NCI-H128 (cell line): ENCODE results near the gene NCOA3.
"Not testable (repeated sequence)": the region's sequence is repeated elsewhere in the genome, so short reads cannot be mapped to it uniquely, and the experiment has no call there.

Experiments
- DNase-seq: peaks from one replicate; lab custom pipeline; 2025; ENCODE audit not compliant: unreplicated experiment; lab: John Stamatoyannopoulos, UW

NCOA3 gene

GRCh38 chr20:47500082-47500481, 1.6 kb upstream of the NCOA3 start:
- not testable (repeated sequence) for DNase-seq

GRCh38 chr20:47500554-47500953, 1.1 kb upstream of the NCOA3 start:
- no peak for DNase-seq

GRCh38 chr20:47501116-47501481, 588 bp upstream of the NCOA3 start:
- DNase-seq, result no peak

GRCh38 chr20:47502271-47503239, 868 bp downstream of the NCOA3 start:
- DNase-seq, result no peak

DNA sequence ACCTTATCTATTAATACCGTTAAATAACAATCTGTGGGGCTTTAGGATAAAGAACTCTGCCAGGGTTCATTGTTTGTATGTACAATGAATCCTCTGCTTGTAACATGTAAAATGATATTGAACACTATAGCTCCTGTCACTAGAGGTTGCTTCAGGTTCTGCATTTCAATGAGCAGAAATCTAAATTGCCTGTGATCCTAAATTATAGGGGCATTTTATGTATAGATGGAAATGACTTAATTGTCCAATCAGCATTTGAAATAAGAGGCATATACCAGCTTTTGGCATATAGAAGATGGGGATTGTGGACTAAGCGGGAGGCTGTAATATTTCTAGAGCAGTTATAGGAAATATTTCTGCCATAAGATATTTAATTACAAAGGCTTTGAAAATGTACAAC, 2.0 kb downstream of the NCOA3 start:
- no peak for DNase-seq

DNA sequence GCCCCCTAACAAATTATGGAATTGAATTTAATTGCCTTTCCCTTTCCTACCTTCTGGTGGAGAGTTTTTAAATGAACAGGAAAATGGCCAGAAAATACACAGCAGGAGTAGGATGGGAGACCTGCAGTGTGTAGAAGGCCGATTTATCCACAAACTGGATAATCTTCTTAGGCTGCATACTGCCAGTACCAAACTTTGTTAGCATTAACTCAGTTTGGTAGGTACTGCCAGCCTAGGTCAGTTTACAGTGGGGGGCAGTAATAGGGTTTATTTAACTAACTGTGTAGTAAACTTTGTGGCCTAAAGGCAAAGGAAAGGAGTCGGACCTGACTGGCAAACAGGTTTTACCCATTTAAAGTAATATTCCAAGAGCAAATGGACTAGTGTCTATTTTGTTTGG, 4.6 kb downstream of the NCOA3 start:
- no peak for DNase-seq

DNA sequence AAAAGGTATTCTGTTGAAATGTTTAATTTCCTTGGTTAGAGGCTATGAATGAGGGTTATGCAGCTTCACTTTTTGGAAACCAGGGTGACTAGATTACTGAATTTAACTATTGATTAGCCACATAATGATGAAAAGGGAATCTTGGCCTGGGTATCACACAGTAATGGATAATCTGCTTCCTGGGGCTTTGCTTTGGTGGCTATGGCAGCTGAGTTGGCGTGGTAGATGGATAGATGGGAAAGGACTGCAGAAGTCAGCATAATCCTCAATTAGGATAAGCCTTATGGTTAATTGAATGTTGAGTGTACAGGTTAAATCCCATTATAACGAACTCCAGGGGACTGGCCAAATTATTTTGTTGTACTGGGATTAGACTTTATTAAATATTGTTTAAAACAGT, 5.2 kb downstream of the NCOA3 start:
- DNase-seq, result no peak

- DNase-seq, result not testable (repeated sequence)
Measured at GRCh38 chr20:47507275-47507981, 5.7 kb downstream of the NCOA3 start.

GRCh38 chr20:47508278-47508677, 6.6 kb downstream of the NCOA3 start:
- DNase-seq, result no peak

- DNase-seq, result no peak
Measured at GRCh38 chr20:47509104-47509661, 7.5 kb downstream of the NCOA3 start.

DNA sequence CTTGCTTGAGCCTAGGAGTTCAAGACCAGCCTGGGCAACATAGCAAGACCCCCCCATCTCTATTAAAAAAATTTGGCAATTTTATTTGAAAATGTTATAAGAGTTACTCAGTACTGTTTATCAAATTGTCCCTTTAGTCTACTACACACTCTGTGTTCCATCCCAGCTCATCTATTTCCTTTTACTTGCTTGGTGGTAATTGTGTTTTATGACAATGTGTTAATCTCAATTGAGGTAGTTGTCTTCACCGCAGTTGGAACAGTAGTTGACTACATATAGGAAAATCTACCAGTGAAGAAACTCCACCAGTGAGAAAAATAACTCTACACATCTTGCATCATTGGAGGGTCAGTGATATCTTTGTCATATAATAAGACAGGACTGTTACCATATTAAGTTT, 8.0 kb downstream of the NCOA3 start:
- no peak for DNase-seq

DNA sequence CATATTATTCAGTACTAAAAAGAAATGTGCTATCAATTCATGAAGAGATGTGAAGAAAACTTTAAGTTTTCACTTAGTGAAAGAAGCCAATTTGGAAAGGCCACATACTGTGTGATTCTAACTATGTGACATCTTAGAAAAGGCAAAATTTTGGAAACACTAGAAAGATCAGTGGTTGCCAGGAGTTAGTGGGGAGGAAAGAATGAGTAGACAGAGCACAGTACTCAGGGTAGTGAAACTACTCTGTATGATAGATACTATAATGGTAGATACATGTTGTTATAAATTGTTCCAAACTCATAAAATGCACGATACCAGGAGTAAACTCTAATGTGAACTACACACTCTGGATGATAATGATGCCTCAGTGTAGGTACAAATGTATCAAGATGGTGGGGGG, 14.2 kb downstream of the NCOA3 start:
- DNase-seq, result no peak

- DNase-seq, result no peak
Measured at GRCh38 chr20:47521059-47521808, 19.5 kb downstream of the NCOA3 start.

DNA sequence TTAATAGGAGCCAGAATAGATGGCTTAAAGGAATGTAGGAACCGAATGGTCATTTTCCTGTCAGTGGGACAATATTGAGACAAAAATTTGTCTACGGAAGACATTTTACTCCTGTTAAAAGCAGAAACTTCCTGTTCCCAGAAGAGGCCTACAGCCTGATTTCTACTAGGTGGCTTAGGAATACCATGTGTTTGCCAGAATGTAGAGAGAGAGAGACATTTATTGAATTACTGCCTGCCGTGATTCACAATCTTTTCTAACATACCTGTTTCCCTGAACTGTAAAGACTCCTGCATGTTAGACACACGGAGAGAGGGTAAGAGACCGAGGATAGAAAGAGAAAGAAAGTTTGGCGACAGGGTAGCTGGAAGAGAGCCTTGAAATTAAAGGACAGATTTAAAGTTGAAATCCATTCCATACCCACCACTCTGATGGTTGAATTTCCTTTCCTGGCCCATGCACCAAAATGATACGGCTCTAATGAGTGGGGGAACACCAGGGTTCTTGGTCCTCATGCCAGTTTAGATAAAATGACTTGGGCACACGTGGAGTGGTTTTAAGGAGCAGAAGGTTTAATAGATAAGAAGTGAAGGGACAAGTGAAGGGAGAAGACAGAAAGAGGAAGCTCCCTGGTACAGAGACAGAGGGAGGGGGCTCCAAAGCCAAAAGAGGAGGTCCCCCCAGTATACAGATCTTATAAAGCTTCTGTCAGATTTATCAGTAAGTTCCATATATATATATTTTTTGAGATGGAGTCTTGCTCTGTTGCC, 22.5 kb downstream of the NCOA3 start:
- no peak for DNase-seq

DNA sequence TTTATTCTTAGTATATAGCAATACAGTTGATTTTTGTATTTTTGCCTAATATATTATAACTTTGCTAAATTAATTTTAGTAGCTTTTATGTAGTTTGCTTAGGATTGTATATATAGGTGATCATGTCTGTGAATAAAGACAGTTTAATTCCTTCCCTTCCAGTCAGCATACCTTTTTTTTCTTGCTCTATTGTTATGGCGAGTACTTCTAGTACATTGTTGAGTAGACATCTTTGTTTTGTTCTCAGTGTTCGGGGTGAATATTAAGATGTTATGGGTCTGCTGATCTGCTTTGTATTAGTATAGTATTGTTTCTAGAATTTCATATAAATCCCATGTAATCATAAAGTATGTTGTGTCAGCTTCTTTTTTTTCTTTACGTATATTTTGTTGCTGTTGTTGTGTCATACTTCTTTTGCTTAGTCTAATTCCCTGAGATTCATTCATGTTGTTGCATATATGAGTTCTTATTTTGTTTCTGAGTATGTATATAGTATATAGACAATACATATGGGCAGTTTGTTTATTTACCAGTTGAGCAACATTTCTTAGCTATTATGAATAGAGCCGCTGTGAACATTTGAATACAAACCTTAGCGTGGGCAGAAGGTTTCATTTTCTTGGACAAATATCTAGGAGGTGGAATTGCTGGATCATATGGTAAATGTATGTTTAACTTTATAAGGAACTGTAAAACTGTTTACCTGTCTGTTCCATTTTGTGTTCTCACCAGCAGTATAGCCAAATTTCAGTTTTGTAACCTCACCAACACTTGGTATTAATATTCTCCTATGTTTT, 25.5 kb downstream of the NCOA3 start:
- DNase-seq, result no peak

DNA sequence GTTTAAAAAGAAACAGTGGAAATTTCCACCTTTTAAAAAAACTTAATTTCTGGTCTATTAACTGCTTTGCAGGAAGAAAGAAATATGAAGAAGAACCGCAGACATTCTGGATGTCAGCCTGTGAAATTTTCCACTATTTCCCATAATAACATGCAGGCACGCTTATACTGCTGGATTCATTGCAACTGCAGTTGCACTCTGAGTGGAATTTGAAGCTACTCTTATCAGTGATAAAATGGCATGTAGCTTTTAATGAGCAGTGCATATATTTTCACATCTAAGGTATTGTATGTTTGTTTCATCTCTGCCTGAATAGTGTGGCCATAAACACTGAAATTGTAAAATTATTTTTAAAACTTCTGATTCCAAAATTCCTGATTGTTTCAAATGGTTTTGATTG, 28.2 kb downstream of the NCOA3 start:
- no peak for DNase-seq

DNA sequence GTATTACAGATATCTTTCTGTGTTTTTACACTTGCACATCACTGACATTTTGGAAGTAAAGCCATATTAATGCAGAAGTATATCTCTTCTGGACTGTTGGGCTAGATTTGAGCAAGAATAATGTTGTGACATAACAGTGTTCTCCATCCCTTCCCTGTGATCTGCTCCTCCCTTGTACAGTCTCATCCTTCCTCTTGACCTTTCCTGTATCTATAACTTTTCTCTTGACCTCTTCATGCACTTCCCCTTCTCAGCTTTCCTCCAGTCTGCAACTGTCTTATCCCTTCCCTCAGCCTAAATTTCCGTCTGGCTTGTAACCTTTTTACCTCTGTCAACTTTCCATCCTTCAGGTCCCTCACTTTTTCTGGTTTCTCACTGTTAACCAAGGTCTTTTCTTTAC, 29.8 kb downstream of the NCOA3 start:
- DNase-seq, result no peak

GRCh38 chr20:47532002-47532401, 30.3 kb downstream of the NCOA3 start:
- no peak for DNase-seq

- DNase-seq, result no peak
Measured at GRCh38 chr20:47533518-47534062, 31.9 kb downstream of the NCOA3 start.
